Measurements from ENCODE around the gene ASB3.

Gene ASB3

GRCh38 chr2:53654396-53654795, 132.4 kb downstream of the ASB3 start:
- Histone ChIP-seq H3K27ac (ENCODE audit: low read depth, low read length) (no peak overlapping the region), H3K27me3 (ENCODE audit: insufficient read depth, low read length) (no peaks in the 10 kb centered on the region), H2AFZ (ENCODE audit: low read length, unreplicated experiment) (no peak overlapping the region), H3K79me2 (ENCODE audit: control insufficient read depth, insufficient read depth, low read length, unreplicated experiment) (no peaks in the 10 kb centered on the region), H3K36me3 (ENCODE audit: insufficient read depth, low read length) (no peaks in the 10 kb centered on the region), H3K4me3 (ENCODE audit: low read depth, low read length) (no peak overlapping the region), H3K4me1 (ENCODE audit: control insufficient read depth, insufficient read depth, low read length, unreplicated experiment) (no peaks in the 10 kb centered on the region)

- Histone ChIP-seq H3K79me2 (ENCODE audit: control insufficient read depth, insufficient read depth, low read length, unreplicated experiment) (no peaks in the 10 kb centered on the region), H3K4me1 (ENCODE audit: control insufficient read depth, insufficient read depth, low read length, unreplicated experiment) (no peaks in the 10 kb centered on the region), H2AFZ (ENCODE audit: low read length, unreplicated experiment) (no peak overlapping the region), H3K4me3 (ENCODE audit: low read depth, low read length) (no peak overlapping the region), H3K27me3 (ENCODE audit: insufficient read depth, low read length) (no peaks in the 10 kb centered on the region), H3K36me3 (ENCODE audit: insufficient read depth, low read length) (no peaks in the 10 kb centered on the region), H3K27ac (ENCODE audit: low read depth, low read length) (no peak overlapping the region)
Observed at GRCh38 chr2:53652131-53652530, 134.6 kb downstream of the ASB3 start.

- H3K27ac ChIP-seq (ENCODE audit: low read depth, low read length), result no peak overlapping the region
Observed at GRCh38 chr2:53646788-53647187, 140.0 kb downstream of the ASB3 start.

DNA sequence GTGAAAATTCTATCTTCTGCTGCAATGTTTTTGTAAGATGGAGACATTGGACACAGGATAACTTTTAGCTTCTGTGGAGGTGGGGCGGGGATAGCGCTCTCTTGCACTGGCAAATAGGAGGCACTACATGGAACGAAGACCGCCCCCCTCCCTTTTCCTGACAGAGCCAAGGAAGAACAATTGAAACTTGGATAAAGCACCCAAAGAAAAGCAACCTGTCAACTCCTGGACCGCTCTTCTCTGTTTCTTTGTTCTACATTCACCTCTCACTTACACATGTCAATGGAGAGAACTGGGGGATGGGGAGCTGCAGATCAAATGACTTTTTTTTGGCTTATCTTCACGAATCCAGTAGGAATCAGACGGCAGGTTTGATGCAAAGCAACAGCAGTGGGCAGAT, 145.5 kb downstream of the ASB3 start:
- Histone ChIP-seq H2AFZ (ENCODE audit: low read length, unreplicated experiment) (no peak overlapping the region), H3K79me2 (ENCODE audit: control insufficient read depth, insufficient read depth, low read length, unreplicated experiment) (no peaks in the 10 kb centered on the region), H3K36me3 (ENCODE audit: insufficient read depth, low read length) (no peaks in the 10 kb centered on the region)

More at GRCh38 chr2:53646788-53647187, 140.0 kb downstream of the ASB3 start:
- H3K79me2 ChIP-seq (ENCODE audit: control insufficient read depth, insufficient read depth, low read length, unreplicated experiment), result no peaks in the 10 kb centered on the region
- H2AFZ ChIP-seq (ENCODE audit: low read length, unreplicated experiment), result no peak overlapping the region
- no peak overlapping the region for H3K4me3 ChIP-seq (ENCODE audit: low read depth, low read length)
- H3K27me3 ChIP-seq (ENCODE audit: insufficient read depth, low read length), result no peaks in the 10 kb centered on the region
- no peaks in the 10 kb centered on the region for H3K4me1 ChIP-seq (ENCODE audit: control insufficient read depth, insufficient read depth, low read length, unreplicated experiment)
- no peaks in the 10 kb centered on the region for H3K36me3 ChIP-seq (ENCODE audit: insufficient read depth, low read length)

GRCh38 chr2:53640466-53640865, 146.3 kb downstream of the ASB3 start:
- no peak overlapping the region for H3K4me3 ChIP-seq (ENCODE audit: low read depth, low read length)
- H3K79me2 ChIP-seq (ENCODE audit: control insufficient read depth, insufficient read depth, low read length, unreplicated experiment), result no peaks in the 10 kb centered on the region
- H3K27ac ChIP-seq (ENCODE audit: low read depth, low read length), result no peak overlapping the region
- no peak overlapping the region for H2AFZ ChIP-seq (ENCODE audit: low read length, unreplicated experiment)
- no peaks in the 10 kb centered on the region for H3K27me3 ChIP-seq (ENCODE audit: insufficient read depth, low read length)
- H3K36me3 ChIP-seq (ENCODE audit: insufficient read depth, low read length), result no peaks in the 10 kb centered on the region
- H3K4me1 ChIP-seq (ENCODE audit: control insufficient read depth, insufficient read depth, low read length, unreplicated experiment), result no peaks in the 10 kb centered on the region

More for the DNA sequence above, 145.5 kb downstream of the ASB3 start:
- no peaks in the 10 kb centered on the region for H3K27me3 ChIP-seq (ENCODE audit: insufficient read depth, low read length)
- no peak overlapping the region for H3K4me3 ChIP-seq (ENCODE audit: low read depth, low read length)
- no peaks in the 10 kb centered on the region for H3K4me1 ChIP-seq (ENCODE audit: control insufficient read depth, insufficient read depth, low read length, unreplicated experiment)
- H3K27ac ChIP-seq (ENCODE audit: low read depth, low read length), result no peak overlapping the region

GRCh38 chr2:53636596-53636995, 150.2 kb downstream of the ASB3 start:
- H3K4me1 ChIP-seq (ENCODE audit: control insufficient read depth, insufficient read depth, low read length, unreplicated experiment), result no peaks in the 10 kb centered on the region
- H3K27me3 ChIP-seq (ENCODE audit: insufficient read depth, low read length), result no peaks in the 10 kb centered on the region
- no peak overlapping the region for H2AFZ ChIP-seq (ENCODE audit: low read length, unreplicated experiment)
- H3K36me3 ChIP-seq (ENCODE audit: insufficient read depth, low read length), result no peaks in the 10 kb centered on the region
- H3K79me2 ChIP-seq (ENCODE audit: control insufficient read depth, insufficient read depth, low read length, unreplicated experiment), result no peaks in the 10 kb centered on the region
- no peak overlapping the region for H3K27ac ChIP-seq (ENCODE audit: low read depth, low read length)
- no peak overlapping the region for H3K4me3 ChIP-seq (ENCODE audit: low read depth, low read length)

- no peaks in the 10 kb centered on the region for H3K36me3 ChIP-seq (ENCODE audit: insufficient read depth, low read length)
- H3K27ac ChIP-seq (ENCODE audit: low read depth, low read length), result no peak overlapping the region
- no peak overlapping the region for H3K4me3 ChIP-seq (ENCODE audit: low read depth, low read length)
- H3K4me1 ChIP-seq (ENCODE audit: control insufficient read depth, insufficient read depth, low read length, unreplicated experiment), result no peaks in the 10 kb centered on the region
- H3K79me2 ChIP-seq (ENCODE audit: control insufficient read depth, insufficient read depth, low read length, unreplicated experiment), result no peaks in the 10 kb centered on the region
- no peak overlapping the region for H2AFZ ChIP-seq (ENCODE audit: low read length, unreplicated experiment)
- H3K27me3 ChIP-seq (ENCODE audit: insufficient read depth, low read length), result no peaks in the 10 kb centered on the region
Observed at GRCh38 chr2:53636109-53636508, 150.6 kb downstream of the ASB3 start.

GRCh38 chr2:53635694-53636093, 151.1 kb downstream of the ASB3 start:
- no peak overlapping the region for H3K27ac ChIP-seq (ENCODE audit: low read depth, low read length)
- H3K36me3 ChIP-seq (ENCODE audit: insufficient read depth, low read length), result no peaks in the 10 kb centered on the region
- H3K79me2 ChIP-seq (ENCODE audit: control insufficient read depth, insufficient read depth, low read length, unreplicated experiment), result no peaks in the 10 kb centered on the region
- no peaks in the 10 kb centered on the region for H3K4me1 ChIP-seq (ENCODE audit: control insufficient read depth, insufficient read depth, low read length, unreplicated experiment)
- H3K27me3 ChIP-seq (ENCODE audit: insufficient read depth, low read length), result no peaks in the 10 kb centered on the region
- no peak overlapping the region for H3K4me3 ChIP-seq (ENCODE audit: low read depth, low read length)
- no peak overlapping the region for H2AFZ ChIP-seq (ENCODE audit: low read length, unreplicated experiment)

- Histone ChIP-seq H3K79me2 (ENCODE audit: control insufficient read depth, insufficient read depth, low read length, unreplicated experiment) (no peaks in the 10 kb centered on the region), H3K4me3 (ENCODE audit: low read depth, low read length) (no peak overlapping the region), H3K27ac (ENCODE audit: low read depth, low read length) (no peak overlapping the region), H3K36me3 (ENCODE audit: insufficient read depth, low read length) (no peaks in the 10 kb centered on the region), H3K27me3 (ENCODE audit: insufficient read depth, low read length) (no peaks in the 10 kb centered on the region), H3K4me1 (ENCODE audit: control insufficient read depth, insufficient read depth, low read length, unreplicated experiment) (no peaks in the 10 kb centered on the region), H2AFZ (ENCODE audit: low read length, unreplicated experiment) (no peak overlapping the region)
Observed at GRCh38 chr2:53633441-53633840, 153.3 kb downstream of the ASB3 start.

GRCh38 chr2:53632714-53633113, 154.0 kb downstream of the ASB3 start:
- Histone ChIP-seq H3K4me3 (ENCODE audit: low read depth, low read length) (no peak overlapping the region), H3K27me3 (ENCODE audit: insufficient read depth, low read length) (no peaks in the 10 kb centered on the region), H3K79me2 (ENCODE audit: control insufficient read depth, insufficient read depth, low read length, unreplicated experiment) (no peaks in the 10 kb centered on the region), H3K27ac (ENCODE audit: low read depth, low read length) (no peak overlapping the region), H2AFZ (ENCODE audit: low read length, unreplicated experiment) (no peak overlapping the region), H3K36me3 (ENCODE audit: insufficient read depth, low read length) (no peaks in the 10 kb centered on the region), H3K4me1 (ENCODE audit: control insufficient read depth, insufficient read depth, low read length, unreplicated experiment) (no peaks in the 10 kb centered on the region)

- Histone ChIP-seq H3K36me3 (ENCODE audit: insufficient read depth, low read length) (no peaks in the 10 kb centered on the region), H2AFZ (ENCODE audit: low read length, unreplicated experiment) (no peak overlapping the region), H3K27me3 (ENCODE audit: insufficient read depth, low read length) (no peaks in the 10 kb centered on the region), H3K4me1 (ENCODE audit: control insufficient read depth, insufficient read depth, low read length, unreplicated experiment) (no peaks in the 10 kb centered on the region), H3K79me2 (ENCODE audit: control insufficient read depth, insufficient read depth, low read length, unreplicated experiment) (no peaks in the 10 kb centered on the region), H3K4me3 (ENCODE audit: low read depth, low read length) (no peak overlapping the region), H3K27ac (ENCODE audit: low read depth, low read length) (no peak overlapping the region)
Observed at GRCh38 chr2:53632126-53632460, 154.7 kb downstream of the ASB3 start.
